ENCODE results near the gene IL22. TPM values are rescaled to one million over a fixed set of nuclear protein-coding genes. Genes with fewer than 3 reads are reported as not detected.

Gene IL22
- total RNA-seq, 1 donor from 2014 or later, result not detected

Other genes starting within 250 kb of the IL22 start
- 3.4 and 3.6 TPM in 2 replicates for gene IFNG, start 93.9 kb downstream of the IL22 start, total RNA-seq
- gene IL26, start 27.8 kb downstream of the IL22 start, total RNA-seq, result 0.39 and 0.41 TPM in 2 replicates
- gene MDM1, start 78.8 kb upstream of the IL22 start, total RNA-seq, result 19.1 and 19.2 TPM in 2 replicates